Measurements from ENCODE around the gene IL36G. TPM values are rescaled to one million over a fixed set of nuclear protein-coding genes. Genes with fewer than 3 reads are reported as not detected.

Gene IL36G
- total and polyA plus RNA-seq, 2 experiments from 2014 or later = not detected

GRCh38 chr2:113021312-113021711, 43.5 kb downstream of the IL36G start:
- Histone ChIP-seq H3K27me3 (ENCODE audit: insufficient read depth) (no peaks in the 10 kb centered on the region), H3K27ac (ENCODE audit: low read depth) (no peak overlapping the region), H3K4me3 (no peak overlapping the region), H3K4me2 (no peak overlapping the region), H3K9me2 (ENCODE audit: insufficient read depth) (peaks cover 5% of the 10 kb centered on the region; the same call in 1 of the 2 replicates), H4K20me1 (replicated peaks; ENCODE audit: insufficient read depth) (no peaks in the 10 kb centered on the region), H3F3A (replicated peaks; ENCODE audit: low read depth) (no peaks in the 10 kb centered on the region), H3K4me1 (ENCODE audit: insufficient read depth) (no peaks in the 10 kb centered on the region), H3K36me3 (ENCODE audit: insufficient read depth) (no peaks in the 10 kb centered on the region), H2AFZ (no peak overlapping the region), H3K79me2 (replicated peaks; ENCODE audit: insufficient read depth) (no peaks in the 10 kb centered on the region)
- Mint-ChIP-seq H3K9me3 (peaks cover 18% of the 10 kb centered on the region), H3K27ac (no peak overlapping the region), H3K27me3 (ENCODE audit: insufficient read depth, low read depth, poor library complexity) (peaks cover 1% of the 10 kb centered on the region), H3K4me3 (no peak overlapping the region), H3K4me1 (no peaks in the 10 kb centered on the region; the same call in 2 of the 3 replicates), H3K36me3 (ENCODE audit: low read depth) (peaks cover 3% of the 10 kb centered on the region; the same call in 1 of the 3 replicates)
- no peak for ATAC-seq
- TF ChIP-seq CREB1 (CRISPR knock-in tag; IDR thresholded peaks at IDR 0.05; ENCODE audit: low read depth) (no peak), ZNF462 (CRISPR knock-in tag; IDR thresholded peaks at IDR 0.05) (no peak), STAT1 (IDR thresholded peaks at IDR 0.05; ENCODE audit: unreplicated experiment) (no peak), POLR2AphosphoS5 (IDR thresholded peaks at IDR 0.05; ENCODE audit: low read depth) (no peak), ZNF114 (CRISPR knock-in tag; IDR thresholded peaks at IDR 0.05) (no peak), EZH2phosphoT487 (IDR thresholded peaks at IDR 0.05; ENCODE audit: unreplicated experiment) (no peak), NANOG (IDR thresholded peaks at IDR 0.05; ENCODE audit: borderline replicate concordance) (no peak), JUNB (IDR thresholded peaks at IDR 0.05; ENCODE audit: unreplicated experiment) (no peak), CTCF (conservative IDR thresholded peaks at IDR 0.05; ENCODE audit: low read depth in 2 of 2) (no peak), ZNF331 (CRISPR knock-in tag; IDR thresholded peaks at IDR 0.05; ENCODE audit: low read depth) (no peak), EZH2 (IDR thresholded peaks at IDR 0.05; ENCODE audit: low read depth, unreplicated experiment) (no peak), REST (IDR thresholded peaks at IDR 0.05; ENCODE audit: unreplicated experiment) (no peak)
- DNase-seq (ENCODE audit: low spot score) = no peak

Measured in GM23338 (cell line).